Erythroblast (primary cell): ENCODE measurements around the gene ALDH1B1.

Source experiments
- DNase-seq, 2 experiments: peaks; one replicate each; lab custom pipeline; 2025; lab: John Stamatoyannopoulos, UW
- GATA1 ChIP-seq: IDR thresholded peaks from 2 replicates; pipeline ENCODE4 v1.6.1; 2011; ENCODE audit warnings: low read depth, mild to moderate bottlenecking, control low read depth, low read length, moderate library complexity
- POLR2A ChIP-seq: IDR thresholded peaks from 2 replicates; pipeline ENCODE4 v1.6.1; 2011; ENCODE audit warnings: mild to moderate bottlenecking, low read length

The ALDH1B1 gene

DNA sequence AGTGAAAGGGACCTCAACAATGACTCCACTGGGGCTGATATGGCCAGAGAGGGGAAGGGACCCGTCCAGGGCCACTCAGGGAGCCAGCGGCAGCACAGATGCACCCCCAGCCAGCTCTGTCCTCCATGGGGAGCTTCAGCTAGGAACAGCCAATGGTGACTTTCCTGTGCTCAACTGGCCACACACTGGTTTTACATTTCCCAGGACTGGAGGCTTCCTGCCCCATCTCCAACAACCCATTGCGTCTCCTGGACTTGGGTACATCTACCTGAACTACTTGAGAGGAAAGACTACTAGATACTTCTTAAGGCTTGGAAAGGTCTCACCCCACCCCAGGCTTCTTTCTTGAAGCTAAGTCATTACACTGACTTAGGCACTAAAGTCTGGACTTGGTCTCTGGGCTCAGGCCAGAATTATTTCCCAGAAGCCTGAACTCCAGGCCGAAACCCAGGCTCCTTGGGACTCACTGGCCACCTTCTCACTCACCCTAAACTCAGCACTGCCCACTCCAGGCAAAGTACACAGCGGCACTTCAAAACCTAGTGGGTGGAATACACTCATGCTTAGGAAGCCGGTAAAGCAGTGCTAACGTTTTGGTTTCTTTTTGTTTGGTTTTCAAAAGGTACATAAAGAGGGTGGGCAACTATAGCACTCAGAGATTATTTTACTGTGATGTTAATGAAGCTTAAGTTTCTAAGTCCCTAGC, 30.2 kb downstream of the ALDH1B1 start:
- no peak for DNase-seq
- TF ChIP-seq POLR2A (no peak), GATA1 (no peak)

DNA sequence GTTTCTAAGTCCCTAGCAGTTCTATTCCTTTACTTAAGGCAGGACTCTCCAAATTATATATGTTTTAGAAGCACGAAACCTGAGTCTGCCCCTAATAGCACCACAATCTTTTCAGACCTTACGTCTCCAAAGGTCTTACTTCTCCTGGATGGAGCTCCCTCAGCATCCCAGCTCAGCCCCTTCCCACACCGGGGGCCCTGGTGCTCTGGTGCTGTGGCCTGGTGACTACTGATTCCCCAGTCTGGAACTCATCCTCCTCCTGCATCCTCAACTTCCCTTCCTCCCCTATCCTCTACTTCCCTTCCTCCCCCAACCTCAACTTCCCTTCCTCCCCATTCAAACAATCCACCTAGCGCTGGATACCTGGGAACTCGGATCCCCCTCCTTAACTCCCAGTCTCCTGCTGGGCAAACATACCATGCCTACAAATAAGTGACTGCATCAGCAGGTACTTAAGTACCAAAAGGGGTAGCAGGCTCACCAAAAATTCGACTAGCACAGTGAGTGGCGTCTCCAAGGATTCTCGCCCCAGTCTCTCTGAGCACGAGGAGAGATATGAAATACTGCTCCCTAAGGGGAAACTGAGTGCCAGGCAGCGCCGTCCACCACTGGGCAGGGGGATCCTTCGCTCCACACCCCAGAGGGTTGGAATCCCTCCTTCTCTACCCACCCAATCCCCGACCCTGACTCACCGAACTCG, 30.9 kb downstream of the ALDH1B1 start:
- TF ChIP-seq POLR2A: no peak
- TF ChIP-seq GATA1: no peak

DNA sequence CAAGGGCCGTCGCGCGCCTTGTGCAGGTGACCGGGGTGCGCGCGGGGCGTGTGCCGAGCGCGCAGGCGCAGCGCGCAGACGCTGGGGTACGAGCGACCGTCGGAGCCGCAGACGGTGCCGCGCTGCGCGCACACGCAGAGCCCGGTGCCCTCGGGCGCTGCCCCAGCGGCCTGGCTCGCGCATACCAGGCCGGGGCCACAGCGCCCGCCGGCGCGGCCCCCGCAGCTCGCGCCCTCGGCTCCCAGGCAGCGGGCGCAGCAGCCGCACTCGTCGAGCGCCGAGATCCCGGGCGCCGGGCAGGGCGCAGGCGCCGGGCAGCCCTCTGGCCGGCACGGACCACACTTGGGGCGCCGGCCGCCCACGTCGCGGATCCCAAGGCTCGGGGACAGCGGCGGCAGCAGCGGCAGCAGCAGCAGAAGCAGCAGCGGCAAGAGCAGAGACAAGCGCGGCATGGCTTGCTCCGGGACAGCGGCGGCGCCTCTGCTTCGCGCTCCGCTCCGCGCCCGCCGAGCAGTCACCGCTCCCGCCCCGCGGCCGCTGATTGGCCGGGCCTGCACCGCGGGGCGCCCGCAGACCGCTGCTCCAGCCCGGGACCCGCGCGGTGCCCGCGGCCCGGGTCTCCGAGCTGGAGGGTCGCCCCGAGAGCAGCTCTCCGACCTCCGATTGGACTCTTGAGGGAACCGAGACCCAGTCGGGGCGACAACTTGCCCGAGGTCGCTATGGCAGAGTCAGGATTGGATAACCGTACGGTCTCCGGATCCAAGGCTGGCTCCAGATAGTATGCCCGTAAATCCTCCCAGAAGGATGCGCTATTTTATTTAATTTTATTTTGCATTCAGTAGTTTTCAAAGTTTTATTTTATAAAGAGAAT, 31.7 kb downstream of the ALDH1B1 start, which contains the start of gene IGFBPL1:
IGFBPL1 (minus strand) TSS at position 482 of the 871 bp plus-strand sequence; CDS start at position 452, 30 bp downstream.
- DNase-seq: peak in 1 of 2 experiments; percentile 2
- TF ChIP-seq POLR2A (no peak), GATA1 (no peak)

More for the DNA sequence above, 30.9 kb downstream of the ALDH1B1 start:
- DNase-seq: no peak

DNA sequence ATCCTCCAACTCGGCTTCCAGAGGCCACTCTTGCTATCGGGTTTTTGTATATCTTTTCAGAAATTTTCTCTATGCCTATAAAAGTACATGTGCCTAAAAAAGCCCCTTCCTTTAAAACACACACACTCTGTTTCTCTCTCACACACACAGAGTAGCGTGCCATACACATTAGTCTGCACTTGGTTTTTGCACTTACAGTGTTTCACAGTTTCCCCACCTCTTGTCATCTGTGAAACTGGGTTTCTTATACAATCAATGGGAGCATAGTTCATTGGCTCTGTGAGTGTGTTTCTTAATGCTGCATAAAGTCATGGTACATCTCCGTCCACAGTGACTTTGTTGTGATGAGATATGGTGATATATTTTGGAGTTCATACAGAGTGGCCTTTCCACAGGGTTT, 32.4 kb downstream of the ALDH1B1 start:
- no peak for DNase-seq
- TF ChIP-seq GATA1: no peak
- no peak for TF ChIP-seq POLR2A

DNA sequence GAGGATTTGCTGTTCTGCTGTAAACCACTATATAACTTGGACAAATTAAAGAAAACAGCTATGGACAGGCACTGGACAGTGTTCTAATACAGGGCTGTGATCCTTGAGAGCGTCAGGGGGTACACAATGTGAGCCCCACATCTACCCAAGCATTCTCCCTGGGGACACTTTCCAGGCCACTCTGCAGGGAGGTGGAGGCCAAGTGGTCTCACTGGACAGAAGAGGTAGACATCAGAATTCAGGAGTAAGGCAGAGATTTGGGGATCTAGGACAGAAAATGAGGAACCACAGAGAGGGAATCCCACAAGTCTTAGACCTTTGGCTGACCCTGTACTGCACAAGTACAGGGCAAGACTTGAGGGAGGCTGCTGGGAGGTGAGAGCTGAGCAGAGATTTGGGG, 35.6 kb downstream of the ALDH1B1 start:
- DNase-seq: no peak
- TF ChIP-seq POLR2A: no peak
- TF ChIP-seq GATA1: no peak

DNA sequence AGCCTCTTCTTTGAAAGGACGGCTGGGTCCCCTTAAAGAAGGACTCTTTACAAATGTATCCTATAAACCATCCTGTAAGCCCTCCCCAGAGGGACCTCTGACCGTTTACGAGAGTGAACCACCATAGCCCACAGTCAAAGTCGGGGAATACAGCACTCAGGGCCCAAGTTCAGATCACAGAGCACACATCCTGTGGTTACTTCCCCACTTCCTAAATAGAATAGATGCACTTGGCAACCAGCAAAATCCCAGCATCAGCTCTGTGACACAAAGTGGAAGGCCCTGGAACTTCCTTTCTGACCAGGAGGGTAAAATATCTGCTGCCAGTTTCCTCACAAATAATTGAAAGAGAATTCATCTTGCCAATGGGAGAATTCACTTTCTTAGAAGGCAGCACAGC, 38.6 kb downstream of the ALDH1B1 start:
- TF ChIP-seq GATA1: no peak
- TF ChIP-seq POLR2A: no peak
- DNase-seq: no peak

DNA sequence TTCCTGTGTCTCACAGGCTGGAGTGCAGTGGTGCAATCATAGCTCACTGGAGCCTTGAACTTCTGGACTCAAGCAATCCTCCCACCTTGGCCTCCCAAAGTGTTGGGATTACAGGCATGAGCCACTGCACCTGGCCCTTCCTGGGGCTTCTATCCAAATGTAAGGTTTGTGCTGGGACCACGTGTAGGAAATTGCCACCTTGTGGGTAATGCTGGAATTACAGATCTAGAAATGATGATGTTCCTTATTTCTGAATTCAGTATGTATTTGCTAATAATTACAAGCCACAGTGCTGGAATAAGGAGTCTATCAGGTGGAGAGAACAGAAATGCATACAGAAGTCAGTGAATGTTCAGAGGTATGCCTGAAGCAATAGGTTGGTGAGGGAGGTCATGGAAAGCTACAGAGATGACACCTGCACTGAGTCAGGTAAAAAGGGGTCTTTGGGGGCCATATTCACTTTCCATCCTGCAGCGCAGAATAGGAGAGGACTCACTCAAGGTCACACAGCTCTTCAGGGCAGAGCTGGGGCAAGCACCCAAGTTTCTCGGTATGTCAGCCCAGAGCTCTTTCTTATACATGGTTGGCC, 40.5 kb downstream of the ALDH1B1 start:
- peak; percentile 16 to 60 for DNase-seq
- TF ChIP-seq GATA1 (no peak), POLR2A (no peak)

DNA sequence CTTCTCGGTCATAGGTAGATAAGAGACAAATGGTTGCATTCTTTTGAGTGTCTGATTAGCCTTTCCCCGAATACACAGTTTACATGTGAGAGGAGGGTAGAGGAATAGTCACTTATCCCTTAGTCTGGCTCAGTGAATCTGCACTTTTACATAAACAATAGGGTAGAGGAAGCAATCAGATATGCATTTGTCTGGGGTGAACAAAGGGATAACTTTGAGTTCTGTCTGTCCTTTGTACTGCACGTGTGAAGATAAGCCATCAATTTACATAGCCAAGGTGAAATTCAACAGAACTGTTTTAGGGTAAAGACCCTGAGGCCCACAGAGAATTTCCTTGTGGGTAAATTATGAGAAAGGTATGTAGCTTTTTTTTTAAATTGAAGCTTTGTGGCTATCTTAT, 41.9 kb downstream of the ALDH1B1 start:
- DNase-seq: no peak
- TF ChIP-seq GATA1: no peak
- no peak for TF ChIP-seq POLR2A

DNA sequence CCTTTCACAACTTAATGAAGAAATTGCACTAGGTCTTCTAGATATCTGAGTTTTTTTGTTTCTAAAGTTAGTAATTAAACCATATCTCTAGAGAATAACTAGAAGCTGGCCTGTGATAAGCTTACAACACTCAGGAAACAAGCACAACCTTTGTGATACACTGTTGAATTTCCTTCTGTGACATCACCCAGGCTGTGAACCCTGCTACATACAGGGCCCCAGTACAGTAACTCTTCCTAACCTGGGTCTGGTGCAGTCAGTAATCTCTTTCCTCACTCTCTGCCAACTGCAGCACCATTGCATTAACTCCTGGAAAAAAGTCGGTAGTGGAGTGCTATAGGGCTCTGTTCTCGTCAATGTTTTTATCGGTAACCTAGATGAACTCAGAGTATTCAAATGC, 42.4 kb downstream of the ALDH1B1 start:
- peak in 1 of 2 experiments; percentile 19 for DNase-seq
- no peak for TF ChIP-seq POLR2A

DNA sequence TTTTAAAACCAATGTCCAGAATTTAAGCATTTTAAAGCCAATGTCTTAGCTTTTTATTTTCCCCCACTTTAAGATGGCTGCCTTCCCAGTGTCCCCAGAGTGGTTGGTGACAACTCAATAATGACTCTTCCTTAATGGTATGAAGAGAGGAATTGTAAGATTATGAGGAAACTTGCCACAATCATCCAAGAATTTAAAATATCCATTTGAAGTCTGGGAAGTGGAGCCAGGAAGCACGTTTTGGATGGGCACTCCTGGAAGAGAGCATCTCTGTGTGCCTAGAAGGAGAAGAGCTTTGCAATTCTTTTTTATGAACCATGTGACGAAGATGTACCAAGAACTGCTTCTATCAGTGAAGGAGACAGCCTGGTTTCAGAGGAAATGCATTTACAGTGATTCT, 43.0 kb downstream of the ALDH1B1 start:
- TF ChIP-seq POLR2A (no peak), GATA1 (no peak)
- DNase-seq: no peak

DNA sequence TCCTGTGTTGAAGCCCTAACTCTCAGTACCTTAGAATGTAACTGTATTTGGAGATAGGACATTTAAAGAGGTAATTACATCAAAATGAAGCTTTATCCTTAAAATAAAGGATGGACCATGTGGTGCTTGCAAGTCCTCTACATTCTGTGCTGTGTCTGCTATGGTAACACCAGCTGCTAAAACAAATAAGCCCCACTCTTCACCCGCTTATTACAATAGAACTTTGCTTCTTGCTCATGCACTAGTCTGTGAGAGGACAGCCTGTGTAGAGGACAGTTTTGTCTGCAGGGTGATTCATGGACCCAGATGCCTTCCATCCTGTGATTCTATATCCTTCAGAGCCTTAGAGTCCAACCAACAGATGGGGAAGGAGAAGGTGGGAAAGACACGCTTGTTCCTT, 44.2 kb downstream of the ALDH1B1 start:
- no peak for DNase-seq
- TF ChIP-seq POLR2A (no peak), GATA1 (no peak)

DNA sequence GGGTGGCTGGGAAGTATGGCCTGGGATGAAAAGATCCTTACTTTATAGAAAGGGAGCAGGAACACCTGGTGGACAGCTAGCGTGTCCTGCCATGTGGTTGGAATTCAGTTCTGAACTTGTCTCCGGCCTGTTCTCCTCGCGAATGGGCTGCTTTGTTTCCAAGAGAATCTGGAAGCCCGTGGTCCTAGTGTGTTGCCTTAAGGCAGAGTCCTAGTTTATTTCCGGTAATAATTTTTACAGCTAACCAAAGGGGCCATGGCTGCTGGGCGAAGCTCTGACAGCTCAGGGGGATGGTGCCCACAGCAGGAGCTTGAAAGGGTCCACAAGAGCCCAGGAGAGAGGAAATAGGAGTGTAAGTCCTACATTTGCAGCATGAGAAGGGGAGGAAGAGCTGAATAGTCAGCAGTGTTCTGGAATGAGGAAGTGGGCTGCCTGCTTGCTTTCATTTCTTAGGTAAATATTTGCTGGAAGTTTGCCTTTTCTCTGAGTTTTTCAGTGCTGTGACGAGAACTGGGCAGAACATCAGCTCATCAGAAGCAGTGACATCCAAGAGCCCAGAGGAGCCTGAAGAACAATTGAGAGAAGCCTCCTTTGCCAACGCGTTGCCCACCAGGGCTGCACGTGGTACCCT, 44.8 kb downstream of the ALDH1B1 start:
- TF ChIP-seq GATA1: no peak
- no peak for TF ChIP-seq POLR2A
- no peak for DNase-seq

DNA sequence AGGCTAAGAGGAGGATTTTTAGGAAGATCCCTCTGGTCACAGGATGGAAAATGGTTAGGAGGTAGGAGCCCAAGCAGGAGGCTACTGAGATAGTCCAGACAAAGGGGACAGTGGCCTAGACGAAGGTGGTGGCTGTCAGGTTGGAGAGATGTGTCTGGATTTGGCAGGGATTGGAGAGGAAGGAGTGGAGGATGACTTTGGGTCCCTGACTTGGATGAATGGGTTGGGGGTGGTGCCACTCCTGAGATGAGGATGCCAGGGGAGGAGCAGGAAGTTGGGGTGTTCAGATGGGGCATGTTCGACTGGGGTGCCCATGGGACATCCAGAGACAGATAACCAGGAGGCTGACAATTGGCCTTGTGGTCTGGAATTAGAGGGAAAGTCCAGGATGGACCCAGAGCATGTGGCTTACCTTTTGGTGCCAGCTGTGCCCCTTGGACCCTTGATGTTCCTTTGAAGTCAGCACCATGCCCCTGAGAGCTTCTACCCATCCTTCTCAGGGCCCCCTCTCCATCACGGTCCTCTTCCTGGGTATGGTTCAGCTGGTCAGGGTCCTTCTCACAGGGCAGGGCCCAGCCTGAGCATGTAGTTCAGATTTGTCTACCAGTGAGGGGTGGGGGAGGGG, 46.9 kb downstream of the ALDH1B1 start:
- TF ChIP-seq POLR2A (no peak), GATA1 (no peak)
- no peak for DNase-seq
